ENCODE measurements around the gene SLC9C2. TPM values are rescaled to one million over a fixed set of nuclear protein-coding genes. Genes with fewer than 3 reads are reported as not detected.
"Not testable (repeated sequence)": the region's sequence is repeated elsewhere in the genome, so short reads cannot be mapped to it uniquely, and the experiment has no call there.

The SLC9C2 gene
- total RNA-seq, 1 experiment from 2014 or later: not detected

- DNase-seq (ENCODE audit: low spot score): no peak
Measured at GRCh38 chr1:173485401-173485800, 117.5 kb downstream of the SLC9C2 start.

- no peak for DNase-seq (ENCODE audit: low spot score)
Measured at GRCh38 chr1:173484276-173484675, 118.6 kb downstream of the SLC9C2 start.

- DNase-seq (ENCODE audit: low spot score): no peak
Measured at GRCh38 chr1:173482683-173483082, 120.2 kb downstream of the SLC9C2 start.

- no peak for DNase-seq (ENCODE audit: low spot score)
Measured at GRCh38 chr1:173481195-173481772, 121.6 kb downstream of the SLC9C2 start.

- DNase-seq (ENCODE audit: low spot score): no peak
Measured at GRCh38 chr1:173479649-173480048, 123.2 kb downstream of the SLC9C2 start.

GRCh38 chr1:173478094-173478674 is 124.7 kb downstream of the SLC9C2 start:
- peak; percentile 62 for DNase-seq (ENCODE audit: low spot score)

GRCh38 chr1:173477286-173478093 is 125.4 kb downstream of the SLC9C2 start, which contains the start of gene PRDX6:
Gene PRDX6, plus strand, starts transcription at chr1:173477335. Its CDS starts 63 bp downstream, at chr1:173477398.
- peak; percentile 76 for DNase-seq (ENCODE audit: low spot score)

- peak; percentile 83 for DNase-seq (ENCODE audit: low spot score)
Measured at GRCh38 chr1:173476665-173477285, 126.1 kb downstream of the SLC9C2 start.

- DNase-seq (ENCODE audit: low spot score): no peak
Measured at GRCh38 chr1:173476197-173476664, 126.6 kb downstream of the SLC9C2 start.

- no peak for DNase-seq (ENCODE audit: low spot score)
Measured at GRCh38 chr1:173475564-173476196, 127.2 kb downstream of the SLC9C2 start.

GRCh38 chr1:173474780-173475421 is 128.0 kb downstream of the SLC9C2 start:
- DNase-seq (ENCODE audit: low spot score): not testable (repeated sequence)

- DNase-seq (ENCODE audit: low spot score): no peak
Measured at GRCh38 chr1:173474097-173474779, 128.6 kb downstream of the SLC9C2 start.

- DNase-seq (ENCODE audit: low spot score): no peak
Measured at GRCh38 chr1:173473599-173474011, 129.3 kb downstream of the SLC9C2 start.

- no peak for DNase-seq (ENCODE audit: low spot score)
Measured at GRCh38 chr1:173470608-173471007, 132.3 kb downstream of the SLC9C2 start.

- DNase-seq (ENCODE audit: low spot score): no peak
Measured at GRCh38 chr1:173469656-173470055, 133.2 kb downstream of the SLC9C2 start.

GRCh38 chr1:173467426-173467825 is 135.4 kb downstream of the SLC9C2 start:
- no peak for DNase-seq (ENCODE audit: low spot score)

GRCh38 chr1:173464185-173464584 is 138.7 kb downstream of the SLC9C2 start:
- DNase-seq (ENCODE audit: low spot score): not testable (repeated sequence)

- DNase-seq (ENCODE audit: low spot score): not testable (repeated sequence)
Measured at GRCh38 chr1:173462666-173463065, 140.2 kb downstream of the SLC9C2 start.

GRCh38 chr1:173459885-173460284 is 143.0 kb downstream of the SLC9C2 start:
- no peak for DNase-seq (ENCODE audit: low spot score)

- DNase-seq (ENCODE audit: low spot score): no peak
Measured at GRCh38 chr1:173454966-173455524, 147.8 kb downstream of the SLC9C2 start.
